IPS-18a (cell line): ENCODE measurements around the gene ZFHX3.

Experiments
- H3K27ac ChIP-seq: one replicate; pipeline ENCODE4 v1.5.1; 2013; ENCODE audit warnings: low read length
- H3K27me3 ChIP-seq: one replicate; pipeline ENCODE4 v1.6.1; 2013; ENCODE audit warnings: mild to moderate bottlenecking, low read length; ENCODE audit not compliant: control insufficient read depth, insufficient read depth
- H3K36me3 ChIP-seq: one replicate; pipeline ENCODE4 v1.6.1; 2013; ENCODE audit warnings: low read depth, low read length; ENCODE audit not compliant: control insufficient read depth
- H3K4me1 ChIP-seq: one replicate; pipeline ENCODE4 v1.6.1; 2013; ENCODE audit warnings: low read depth, low read length; ENCODE audit not compliant: control insufficient read depth
- H3K4me3 ChIP-seq: one replicate; pipeline ENCODE4 v1.5.1; 2013; ENCODE audit warnings: low read length
- H3K9ac ChIP-seq: one replicate; pipeline ENCODE4 v1.6.1; 2013; ENCODE audit warnings: mild to moderate bottlenecking, low read length, moderate library complexity
- H3K9me3 ChIP-seq: one replicate; pipeline ENCODE4 v1.6.1; 2013; ENCODE audit warnings: low read depth, low read length; ENCODE audit not compliant: control insufficient read depth

ZFHX3 gene

GRCh38 chr16:72805486-72805885 is 242.4 kb downstream of the ZFHX3 start:
- no peaks in the 10 kb centered on the region for H3K36me3 ChIP-seq
- H3K9me3 ChIP-seq, result no peaks in the 10 kb centered on the region
- H3K27ac ChIP-seq, result no peak overlapping the region
- no peaks in the 10 kb centered on the region for H3K27me3 ChIP-seq
- H3K4me3 ChIP-seq, result no peak overlapping the region
- no peak overlapping the region for H3K9ac ChIP-seq
- H3K4me1 ChIP-seq, result peaks cover 5% of the 10 kb centered on the region

GRCh38 chr16:72800524-72801161 is 247.3 kb downstream of the ZFHX3 start:
- H3K36me3 ChIP-seq, result no peaks in the 10 kb centered on the region

GRCh38 chr16:72798264-72798663 is 249.7 kb downstream of the ZFHX3 start:
- Histone ChIP-seq H3K9ac (no peak overlapping the region), H3K27me3 (no peaks in the 10 kb centered on the region), H3K4me3 (no peak overlapping the region), H3K36me3 (no peaks in the 10 kb centered on the region), H3K4me1 (no peaks in the 10 kb centered on the region), H3K27ac (no peak overlapping the region), H3K9me3 (no peaks in the 10 kb centered on the region)

More at GRCh38 chr16:72800524-72801161, 247.3 kb downstream of the ZFHX3 start:
- no peak overlapping the region for H3K27ac ChIP-seq
- H3K27me3 ChIP-seq, result no peaks in the 10 kb centered on the region
- H3K9me3 ChIP-seq, result no peaks in the 10 kb centered on the region
- H3K4me1 ChIP-seq, result no peaks in the 10 kb centered on the region
- H3K4me3 ChIP-seq, result no peak overlapping the region
- no peak overlapping the region for H3K9ac ChIP-seq

DNA sequence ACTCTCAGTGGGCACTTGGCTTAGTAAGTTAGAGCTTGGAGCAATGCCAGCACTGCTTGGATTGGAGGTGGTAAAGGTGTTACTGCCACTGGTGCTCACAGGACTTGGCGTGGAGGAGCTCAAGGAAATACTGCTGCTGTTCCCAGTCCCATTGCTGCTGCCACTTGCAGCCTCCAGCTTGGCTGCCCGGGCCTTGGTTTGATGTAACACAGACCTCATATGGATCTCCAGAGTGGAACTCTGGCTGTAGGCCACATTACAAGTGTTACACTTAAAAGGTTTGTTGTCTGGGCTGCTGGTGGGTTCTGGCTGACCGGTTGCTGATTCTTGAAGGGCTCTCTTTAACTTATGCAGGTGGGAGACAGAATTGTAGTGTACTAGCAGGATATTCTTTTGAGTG is 250.3 kb downstream of the ZFHX3 start:
- no peak overlapping the region for H3K27ac ChIP-seq
- no peak overlapping the region for H3K4me3 ChIP-seq
- no peaks in the 10 kb centered on the region for H3K4me1 ChIP-seq
- H3K36me3 ChIP-seq, result no peaks in the 10 kb centered on the region
- H3K27me3 ChIP-seq, result no peaks in the 10 kb centered on the region
- H3K9ac ChIP-seq, result no peak overlapping the region
- no peaks in the 10 kb centered on the region for H3K9me3 ChIP-seq

DNA sequence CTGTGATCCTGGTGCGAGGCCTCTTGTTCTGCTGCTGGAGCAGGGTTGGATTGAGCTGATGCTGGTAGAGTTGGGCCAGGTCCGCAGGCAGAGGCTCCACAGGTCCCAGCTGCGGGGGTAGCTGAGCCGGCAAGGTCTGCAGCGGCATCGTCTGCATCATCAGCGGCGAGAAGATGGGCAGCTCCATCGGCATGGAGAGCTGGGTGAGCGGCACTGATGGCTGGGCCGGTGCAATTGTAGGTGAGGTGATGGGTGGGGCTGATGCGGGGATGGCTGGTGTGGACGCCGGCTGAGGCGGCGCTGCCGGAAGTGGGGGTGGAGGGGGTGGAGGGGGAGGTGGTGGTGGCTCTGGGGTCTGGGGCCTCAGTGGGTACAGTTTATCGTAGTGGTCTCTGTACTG is 251.7 kb downstream of the ZFHX3 start:
- Histone ChIP-seq H3K36me3 (no peaks in the 10 kb centered on the region), H3K4me3 (no peak overlapping the region)

DNA sequence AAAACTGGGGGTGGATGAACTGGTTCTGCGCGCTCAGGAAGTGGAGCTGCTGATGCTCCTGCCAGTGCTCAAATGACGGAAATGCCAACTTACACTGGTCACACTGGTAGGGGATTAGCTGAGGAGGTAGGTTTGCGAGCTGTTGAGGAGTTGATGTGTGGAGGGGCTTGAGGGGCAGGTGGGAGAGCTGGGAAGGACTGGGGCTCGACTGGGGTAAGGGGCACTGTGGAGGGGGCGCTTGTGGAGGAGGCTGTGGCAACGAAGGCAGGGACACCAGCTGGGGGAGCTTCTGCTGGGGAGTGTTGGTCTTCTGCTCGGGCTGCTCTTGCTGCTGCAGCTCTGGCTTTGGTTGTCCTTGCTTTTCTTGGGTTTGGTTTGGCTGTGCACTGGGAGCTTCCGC is 252.9 kb downstream of the ZFHX3 start:
- H3K4me1 ChIP-seq, result no peaks in the 10 kb centered on the region
- H3K27ac ChIP-seq, result no peak overlapping the region
- H3K36me3 ChIP-seq, result no peaks in the 10 kb centered on the region
- no peaks in the 10 kb centered on the region for H3K9me3 ChIP-seq
- no peaks in the 10 kb centered on the region for H3K27me3 ChIP-seq
- no peak overlapping the region for H3K9ac ChIP-seq
- H3K4me3 ChIP-seq, result no peak overlapping the region

More for the DNA sequence above, 251.7 kb downstream of the ZFHX3 start:
- Histone ChIP-seq H3K9me3 (no peaks in the 10 kb centered on the region), H3K9ac (no peak overlapping the region), H3K27me3 (no peaks in the 10 kb centered on the region), H3K4me1 (no peaks in the 10 kb centered on the region), H3K27ac (no peak overlapping the region)

- Histone ChIP-seq H3K9me3 (no peaks in the 10 kb centered on the region), H3K4me3 (no peak overlapping the region), H3K27me3 (no peaks in the 10 kb centered on the region), H3K4me1 (no peaks in the 10 kb centered on the region), H3K9ac (no peak overlapping the region), H3K27ac (no peak overlapping the region), H3K36me3 (no peaks in the 10 kb centered on the region)
Observed at GRCh38 chr16:72794319-72794718, 253.6 kb downstream of the ZFHX3 start.

- no peak overlapping the region for H3K27ac ChIP-seq
- H3K4me3 ChIP-seq, result no peak overlapping the region
- H3K9ac ChIP-seq, result no peak overlapping the region
- no peaks in the 10 kb centered on the region for H3K27me3 ChIP-seq
- H3K36me3 ChIP-seq, result no peaks in the 10 kb centered on the region
- H3K9me3 ChIP-seq, result no peaks in the 10 kb centered on the region
- H3K4me1 ChIP-seq, result no peaks in the 10 kb centered on the region
Observed at GRCh38 chr16:72793716-72794115, 254.2 kb downstream of the ZFHX3 start.

DNA sequence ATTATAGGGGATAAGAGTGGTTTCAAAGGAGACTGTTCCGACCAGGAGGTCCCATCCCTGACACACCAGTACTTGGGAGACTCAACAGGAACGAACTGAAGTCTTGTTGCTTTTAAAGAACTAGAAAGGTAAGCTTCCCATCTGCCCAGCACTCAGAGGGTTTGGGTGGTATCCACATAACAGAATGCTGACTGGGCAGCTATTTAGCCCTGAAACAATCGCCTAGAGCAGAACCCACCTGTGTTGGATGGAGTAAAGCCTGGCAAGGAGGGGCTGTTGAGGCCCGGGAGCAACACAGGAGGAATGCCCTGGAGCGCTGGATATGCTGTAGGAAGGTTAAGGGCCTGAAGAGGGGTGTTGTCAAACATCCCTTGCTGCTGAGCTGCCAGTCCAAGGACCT is 254.9 kb downstream of the ZFHX3 start:
- Histone ChIP-seq H3K4me3 (no peak overlapping the region), H3K27ac (no peak overlapping the region), H3K36me3 (no peaks in the 10 kb centered on the region), H3K9me3 (no peaks in the 10 kb centered on the region), H3K4me1 (no peaks in the 10 kb centered on the region), H3K9ac (no peak overlapping the region), H3K27me3 (peaks cover 2% of the 10 kb centered on the region)

GRCh38 chr16:72791786-72792185 is 256.1 kb downstream of the ZFHX3 start:
- Histone ChIP-seq H3K27me3 (peaks cover 9% of the 10 kb centered on the region), H3K9me3 (no peaks in the 10 kb centered on the region), H3K36me3 (no peaks in the 10 kb centered on the region), H3K4me3 (no peak overlapping the region), H3K9ac (no peak overlapping the region), H3K4me1 (no peaks in the 10 kb centered on the region), H3K27ac (no peak overlapping the region)

- no peak overlapping the region for H3K27ac ChIP-seq
Observed at GRCh38 chr16:72789921-72790320, 258.0 kb downstream of the ZFHX3 start.

GRCh38 chr16:72789465-72789864 is 258.5 kb downstream of the ZFHX3 start:
- Histone ChIP-seq H3K4me3 (no peak overlapping the region), H3K27ac (no peak overlapping the region), H3K36me3 (no peaks in the 10 kb centered on the region), H3K27me3 (peaks cover 19% of the 10 kb centered on the region), H3K9me3 (no peaks in the 10 kb centered on the region), H3K4me1 (no peaks in the 10 kb centered on the region), H3K9ac (no peak overlapping the region)

More at GRCh38 chr16:72789921-72790320, 258.0 kb downstream of the ZFHX3 start:
- H3K27me3 ChIP-seq, result peaks cover 19% of the 10 kb centered on the region
- no peaks in the 10 kb centered on the region for H3K36me3 ChIP-seq
- H3K9me3 ChIP-seq, result no peaks in the 10 kb centered on the region
- H3K4me1 ChIP-seq, result no peaks in the 10 kb centered on the region
- no peak overlapping the region for H3K4me3 ChIP-seq
- no peak overlapping the region for H3K9ac ChIP-seq
